Panc1 (cell line): ENCODE measurements around the gene CORO1C. TPM values are rescaled to one million over a fixed set of nuclear protein-coding genes. Genes with fewer than 3 reads are reported as not detected.

Source experiments
- ATAC-seq: fragments of 200-7000 bp; cut with Tn5 transposase; 2 replicates; pipeline ENCODE4 v1.9.1; 2020; ENCODE audit warnings: mild to moderate bottlenecking, moderate library complexity
- BruUV-seq: library from RNA; stranded (reverse); fragments of 400-500 nt; replicated peaks from 2 replicates; lab custom pipeline; 2021; lab: Mats Ljungman, UMichigan
- CTCF ChIA-PET: fragments of 300-600 bp; sonication (Branson Sonifier 250); formaldehyde crosslinking; loops from one replicate; lab custom pipeline; 2022; ENCODE audit warnings: antibody characterized with exemption; lab: Charles Lee
- POLR2A ChIA-PET: fragments of 300-600 bp; sonication (Branson Sonifier 250); formaldehyde crosslinking; loops from one replicate; lab custom pipeline; 2022; ENCODE audit warnings: antibody characterized with exemption; lab: Charles Lee
- DNase-seq: peaks from one replicate; pipeline ENCODE4 v3.0.0-alpha.2; 2010; ENCODE audit warnings: low read depth, low spot score
- H3K27ac ChIP-seq: 2 replicates; pipeline ENCODE4 v1.5.1; 2011; ENCODE audit warnings: mild to moderate bottlenecking, low read length, inconsistent platforms
- H3K27me3 ChIP-seq: fragments of 200-500 bp; sonication (Bioruptor generic); 2 replicates; pipeline ENCODE4 v1.6.0; 2014; ENCODE audit warnings: low read length, inconsistent platforms; ENCODE audit not compliant: control insufficient read depth, insufficient read depth
- H3K36me3 ChIP-seq: fragments of 200-500 bp; sonication (Bioruptor generic); 2 replicates; pipeline ENCODE4 v1.5.1; 2014; ENCODE audit warnings: inconsistent platforms, mild to moderate bottlenecking, low read length, moderate library complexity; ENCODE audit not compliant: control insufficient read depth, insufficient read depth
- H3K4me1 ChIP-seq: 2 replicates; pipeline ENCODE4 v1.5.1; 2011; ENCODE audit warnings: inconsistent platforms, mild to moderate bottlenecking, low read length, moderate library complexity; ENCODE audit not compliant: control insufficient read depth, insufficient read depth
- H3K4me3 ChIP-seq, 2 experiments: 2 replicates each; pipeline ENCODE4 v1.5.1; 2011 to 2012; ENCODE audit warnings: low read depth in 2 of 2, low read length in 2 of 2, mild to moderate bottlenecking in 2 of 2, inconsistent platforms in 1 of 2, moderate library complexity in 1 of 2
- H3K9me3 ChIP-seq: fragments of 200-500 bp; sonication (Bioruptor generic); 2 replicates; pipeline ENCODE4 v1.5.1; 2014; ENCODE audit warnings: low read depth, mild to moderate bottlenecking, inconsistent platforms, low read length, moderate library complexity; ENCODE audit not compliant: control insufficient read depth, insufficient read depth
- POLR2AphosphoS5 ChIP-seq: IDR thresholded peaks from 2 replicates; pipeline ENCODE4 v1.6.1; 2012; ENCODE audit warnings: mild to moderate bottlenecking, low read depth, low read length, moderate library complexity
- REST ChIP-seq, 2 experiments: IDR thresholded peaks; 2 replicates each; pipeline ENCODE4 v1.6.1; 2011 to 2012; ENCODE audit warnings: low read depth in 2 of 2, control low read depth in 1 of 2, low read length in 1 of 2, mild to moderate bottlenecking in 1 of 2, moderate library complexity in 1 of 2; ENCODE audit not compliant: insufficient read depth in 1 of 2
- SIN3A ChIP-seq: IDR thresholded peaks from 2 replicates; pipeline ENCODE4 v1.6.1; 2012; ENCODE audit warnings: low read depth, mild to moderate bottlenecking, low read length, moderate library complexity, borderline replicate concordance; ENCODE audit not compliant: insufficient read depth
- TCF7L2 ChIP-seq: IDR thresholded peaks from 2 replicates; pipeline ENCODE4 v1.6.1; 2011; ENCODE audit warnings: mild to moderate bottlenecking, low read depth, low read length, inconsistent platforms
- in situ Hi-C: cut with HindIII; loops from 2 replicates; pipeline ENCODE4 v1.10.0; 2016; ENCODE audit warnings: low sequenced_read_pairs, low pct_unique_long_range_greater_than_20kb
- intact Hi-C: fragments of 100-400 bp; cut with micrococcal nuclease; formaldehyde crosslinking; loops from one replicate; pipeline ENCODE4 v1.10.0; 2022; ENCODE audit not compliant: unreplicated experiment
- total RNA-seq: library from RNA; stranded (reverse); gene quantifications from one replicate; pipeline ENCODE4 v1.2.1, GENCODE V29; 2021; ENCODE audit not compliant: unreplicated experiment
- TF ChIP-seq, protein P1 (sequence below): fragments of 450-650 bp; IDR thresholded peaks from 2 replicates; pipeline ENCODE4 v1.5.1; 2017; ENCODE audit warnings: mild to moderate bottlenecking

The CORO1C gene
- total RNA-seq, 1 experiment from 2014 or later, result 165 TPM

GRCh38 chr12:108668542-108668941 is 62.8 kb downstream of the CORO1C start:
- H3K27me3 ChIP-seq, result no peaks in the 10 kb centered on the region
- POLR2A ChIA-PET, result no interaction called here

DNA sequence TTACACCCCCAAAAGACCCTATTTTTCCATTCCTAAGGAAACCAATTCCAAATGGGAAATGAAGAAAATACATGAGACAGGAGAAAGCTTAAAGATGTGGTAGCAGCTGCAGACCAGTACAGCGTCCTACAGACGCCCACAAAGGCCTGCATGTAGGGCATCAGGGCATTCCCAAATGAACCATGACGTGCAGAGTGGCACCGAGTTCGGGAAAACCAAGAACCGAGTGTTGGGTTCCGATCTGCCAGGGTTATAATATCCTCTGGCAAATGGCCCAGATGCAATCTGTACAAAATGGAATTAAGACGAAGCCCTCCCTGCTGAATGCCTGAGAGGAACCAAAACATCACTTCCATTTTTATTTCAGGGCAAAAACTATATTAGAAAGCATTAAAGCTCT is 63.3 kb downstream of the CORO1C start:
- H3K4me3 ChIP-seq, result no peak overlapping the region

More at GRCh38 chr12:108668542-108668941, 62.8 kb downstream of the CORO1C start:
- TF ChIP-seq SIN3A (no peak), TCF7L2 (no peak), REST (IDR thresholded peaks at IDR 0.05; ENCODE audit: insufficient read depth in 1 of 2, low read depth in 2 of 2, low read length in 1 of 2) (no peak), POLR2AphosphoS5 (no peak)
- TF ChIP-seq, protein P1, sequence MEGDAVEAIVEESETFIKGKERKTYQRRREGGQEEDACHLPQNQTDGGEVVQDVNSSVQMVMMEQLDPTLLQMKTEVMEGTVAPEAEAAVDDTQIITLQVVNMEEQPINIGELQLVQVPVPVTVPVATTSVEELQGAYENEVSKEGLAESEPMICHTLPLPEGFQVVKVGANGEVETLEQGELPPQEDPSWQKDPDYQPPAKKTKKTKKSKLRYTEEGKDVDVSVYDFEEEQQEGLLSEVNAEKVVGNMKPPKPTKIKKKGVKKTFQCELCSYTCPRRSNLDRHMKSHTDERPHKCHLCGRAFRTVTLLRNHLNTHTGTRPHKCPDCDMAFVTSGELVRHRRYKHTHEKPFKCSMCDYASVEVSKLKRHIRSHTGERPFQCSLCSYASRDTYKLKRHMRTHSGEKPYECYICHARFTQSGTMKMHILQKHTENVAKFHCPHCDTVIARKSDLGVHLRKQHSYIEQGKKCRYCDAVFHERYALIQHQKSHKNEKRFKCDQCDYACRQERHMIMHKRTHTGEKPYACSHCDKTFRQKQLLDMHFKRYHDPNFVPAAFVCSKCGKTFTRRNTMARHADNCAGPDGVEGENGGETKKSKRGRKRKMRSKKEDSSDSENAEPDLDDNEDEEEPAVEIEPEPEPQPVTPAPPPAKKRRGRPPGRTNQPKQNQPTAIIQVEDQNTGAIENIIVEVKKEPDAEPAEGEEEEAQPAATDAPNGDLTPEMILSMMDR, result no peak
- no peak for DNase-seq
- Histone ChIP-seq H3K36me3 (no peaks in the 10 kb centered on the region), H3K4me3 (no peak overlapping the region), H3K4me1 (peaks cover 17% of the 10 kb centered on the region), H3K9me3 (no peaks in the 10 kb centered on the region), H3K27ac (no peak overlapping the region)
- intact Hi-C loops (loop anchor here (10.0 kb wide), 2 partner anchors 56 to 286 kb away; no protein-coding TSS in a partner anchor), in situ Hi-C loops (no loop called here)
- no TSS peak for BruUV-seq
- CTCF ChIA-PET, result no interaction called here
- ATAC-seq, result no peak

More for the DNA sequence above, 63.3 kb downstream of the CORO1C start:
- no peak for ATAC-seq
- H3K27me3 ChIP-seq, result no peaks in the 10 kb centered on the region
- H3K4me1 ChIP-seq, result peaks cover 17% of the 10 kb centered on the region
- CTCF ChIA-PET, result interaction anchor here (0.7 kb wide), 1 partner anchor 135 kb away, joined by 5 read pairs; no protein-coding TSS in a partner anchor
- H3K36me3 ChIP-seq, result no peaks in the 10 kb centered on the region
- POLR2A ChIA-PET, result no interaction called here
- in situ Hi-C loops (no loop called here), intact Hi-C loops (loop anchor here (10.0 kb wide), 2 partner anchors 57 to 287 kb away; no protein-coding TSS in a partner anchor)
- TF ChIP-seq SIN3A (no peak), REST (IDR thresholded peaks at IDR 0.05; ENCODE audit: insufficient read depth in 1 of 2, low read depth in 2 of 2, low read length in 1 of 2) (no peak), TCF7L2 (no peak), POLR2AphosphoS5 (no peak)
- TF ChIP-seq, protein P1, result no peak
- no peak for DNase-seq
- no peaks in the 10 kb centered on the region for H3K9me3 ChIP-seq
- BruUV-seq, result no TSS peak
- H3K27ac ChIP-seq, result no peak overlapping the region
